HG02610 (cell line): ENCODE data around the gene PNMA6F.
"Not testable (repeated sequence)": the region's sequence is repeated elsewhere in the genome, so short reads cannot be mapped to it uniquely, and the experiment has no call there.

Source experiments
- ATAC-seq: cut with Tn5 transposase; IDR thresholded peaks from one replicate; pipeline ENCODE4 v1.9.1; 2021; ENCODE audit warnings: mild to moderate bottlenecking, moderate library complexity; ENCODE audit not compliant: unreplicated experiment

The PNMA6F gene

GRCh38 chrX:153336121-153336894, 14.7 kb upstream of the PNMA6F start:
- ATAC-seq, result no peak

- ATAC-seq, result no peak
Observed at GRCh38 chrX:153334654-153335295, 13.2 kb upstream of the PNMA6F start.

GRCh38 chrX:153333821-153334653, 12.5 kb upstream of the PNMA6F start, which contains the start of gene ZNF275:
ZNF275 (plus strand) TSS chrX:153334153; CDS start chrX:153336680, 2,527 bp downstream.
- ATAC-seq, result peak; percentile 92

- no peak for ATAC-seq
Observed at GRCh38 chrX:153333266-153333665, 11.7 kb upstream of the PNMA6F start.

GRCh38 chrX:153327561-153327960, 6.0 kb upstream of the PNMA6F start:
- no peak for ATAC-seq

- no peak for ATAC-seq
Observed at GRCh38 chrX:153320555-153321184, 897 bp downstream of the PNMA6F start.

- ATAC-seq, result not testable (repeated sequence)
Observed at GRCh38 chrX:153320047-153320443, 1.5 kb downstream of the PNMA6F start.

GRCh38 chrX:153319295-153320046, 2.1 kb downstream of the PNMA6F start:
- no peak for ATAC-seq

GRCh38 chrX:153318811-153319210, 2.8 kb downstream of the PNMA6F start:
- no peak for ATAC-seq

- ATAC-seq, result no peak
Observed at GRCh38 chrX:153317996-153318722, 3.4 kb downstream of the PNMA6F start.

GRCh38 chrX:153317306-153317705, 4.3 kb downstream of the PNMA6F start:
- ATAC-seq, result no peak

GRCh38 chrX:153312842-153313241, 8.7 kb downstream of the PNMA6F start:
- ATAC-seq, result no peak

- no peak for ATAC-seq
Observed at GRCh38 chrX:153312041-153312440, 9.5 kb downstream of the PNMA6F start.

- ATAC-seq, result no peak
Observed at GRCh38 chrX:153310901-153311300, 10.7 kb downstream of the PNMA6F start.

GRCh38 chrX:153307276-153308178, 14.0 kb downstream of the PNMA6F start:
- ATAC-seq, result no peak

GRCh38 chrX:153306527-153307115, 14.9 kb downstream of the PNMA6F start:
- ATAC-seq, result no peak

- ATAC-seq, result no peak
Observed at GRCh38 chrX:153305972-153306371, 15.6 kb downstream of the PNMA6F start.
